NB4 (cell line): Measurements from ENCODE around the gene CSF1.

Experiments used
- MAX ChIP-seq: IDR thresholded peaks from 2 replicates; pipeline ENCODE4 v1.6.1; 2011; ENCODE audit warnings: low read depth, low read length
- MYC ChIP-seq: IDR thresholded peaks from 2 replicates; pipeline ENCODE4 v1.6.1; 2011; ENCODE audit warnings: low read depth, low read length
- POLR2A ChIP-seq: IDR thresholded peaks from 2 replicates; pipeline ENCODE4 v1.6.1; 2011; ENCODE audit warnings: mild to moderate bottlenecking; ENCODE audit not compliant: insufficient read length; ENCODE audit errors: extremely low read depth
- TF ChIP-seq, protein P1 (sequence below): IDR thresholded peaks from one replicate; pipeline ENCODE4 v1.5.1; 2012; ENCODE audit warnings: low read depth, low read length

DNA sequence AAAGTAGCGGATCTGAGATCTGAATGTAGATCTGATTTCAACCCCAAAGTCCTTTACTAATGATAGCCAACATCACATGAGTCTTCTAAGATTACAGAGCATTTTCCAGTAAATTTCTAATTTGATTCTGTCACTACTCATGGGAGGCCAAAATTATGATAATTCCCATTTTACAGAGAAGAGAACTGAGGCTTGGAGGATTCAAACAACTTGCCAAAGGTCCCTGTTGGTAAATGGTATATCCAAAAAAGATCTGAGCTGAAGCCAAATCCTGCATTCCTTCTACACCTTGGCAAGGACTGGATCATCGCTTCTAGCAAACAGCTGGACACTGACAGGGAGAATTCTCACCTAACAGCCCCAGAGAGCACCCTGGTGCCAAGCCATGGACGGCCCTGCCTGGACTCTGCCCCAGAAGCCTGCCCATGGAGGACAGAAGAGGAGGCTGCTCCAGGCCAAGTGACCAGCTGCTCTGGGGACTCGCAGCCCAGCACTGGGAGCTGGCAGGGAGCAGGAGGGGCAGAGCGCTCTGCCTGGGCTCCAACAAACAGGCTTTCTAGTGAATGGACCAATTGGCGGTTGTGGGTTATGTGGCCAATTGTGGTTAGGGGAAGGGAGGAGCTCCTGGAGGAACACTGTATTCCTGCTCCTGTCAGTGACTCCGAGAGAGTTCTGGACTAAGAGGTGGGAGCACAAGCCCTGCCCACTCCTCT is 6.4 kb upstream of the CSF1 start:
- TF ChIP-seq, protein P1, sequence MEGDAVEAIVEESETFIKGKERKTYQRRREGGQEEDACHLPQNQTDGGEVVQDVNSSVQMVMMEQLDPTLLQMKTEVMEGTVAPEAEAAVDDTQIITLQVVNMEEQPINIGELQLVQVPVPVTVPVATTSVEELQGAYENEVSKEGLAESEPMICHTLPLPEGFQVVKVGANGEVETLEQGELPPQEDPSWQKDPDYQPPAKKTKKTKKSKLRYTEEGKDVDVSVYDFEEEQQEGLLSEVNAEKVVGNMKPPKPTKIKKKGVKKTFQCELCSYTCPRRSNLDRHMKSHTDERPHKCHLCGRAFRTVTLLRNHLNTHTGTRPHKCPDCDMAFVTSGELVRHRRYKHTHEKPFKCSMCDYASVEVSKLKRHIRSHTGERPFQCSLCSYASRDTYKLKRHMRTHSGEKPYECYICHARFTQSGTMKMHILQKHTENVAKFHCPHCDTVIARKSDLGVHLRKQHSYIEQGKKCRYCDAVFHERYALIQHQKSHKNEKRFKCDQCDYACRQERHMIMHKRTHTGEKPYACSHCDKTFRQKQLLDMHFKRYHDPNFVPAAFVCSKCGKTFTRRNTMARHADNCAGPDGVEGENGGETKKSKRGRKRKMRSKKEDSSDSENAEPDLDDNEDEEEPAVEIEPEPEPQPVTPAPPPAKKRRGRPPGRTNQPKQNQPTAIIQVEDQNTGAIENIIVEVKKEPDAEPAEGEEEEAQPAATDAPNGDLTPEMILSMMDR: no peak
- TF ChIP-seq POLR2A: no peak
- no peak for TF ChIP-seq MYC
- no peak for TF ChIP-seq MAX
